ENCODE data around the gene MKRN2OS.

MKRN2OS gene

GRCh38 chr3:12501360-12502020, 43.8 kb downstream of the MKRN2OS start:
- Histone ChIP-seq H3K4me3 (ENCODE audit: low read length, poor library complexity, severe bottlenecking) (no peak overlapping the region), H4K20me1 (ENCODE audit: insufficient read depth, low read length, poor library complexity, severe bottlenecking) (no peaks in the 10 kb centered on the region), H3K9me2 (replicated peaks; ENCODE audit: low read depth, low read length) (no peaks in the 10 kb centered on the region), H3K36me3 (ENCODE audit: insufficient read depth, low read length) (peaks cover 12% of the 10 kb centered on the region; the same call in 1 of the 2 replicates), H3K27me3 (ENCODE audit: insufficient read depth, low read length, poor library complexity, severe bottlenecking) (no peaks in the 10 kb centered on the region), H3K4me2 (ENCODE audit: low read depth, low read length, poor library complexity, severe bottlenecking) (no peak overlapping the region), H3K9ac (ENCODE audit: low read depth, low read length, poor library complexity, severe bottlenecking) (no peak overlapping the region), H2AFZ (ENCODE audit: low read length) (no peak overlapping the region), H3F3A (ENCODE audit: low read depth) (no peaks in the 10 kb centered on the region), H3K9me3 (ENCODE audit: insufficient read depth, low read depth, low read length) (no peaks in the 10 kb centered on the region), H3K79me2 (ENCODE audit: insufficient read depth, low read length) (no peaks in the 10 kb centered on the region), H3K4me1 (ENCODE audit: insufficient read depth, low read length, poor library complexity, severe bottlenecking) (no peaks in the 10 kb centered on the region)
- TF ChIP-seq EZH2phosphoT487 (IDR thresholded peaks at IDR 0.05; ENCODE audit: borderline replicate concordance), result no peak
- TF ChIP-seq CTCF (conservative IDR thresholded peaks at IDR 0.05; ENCODE audit: low read length), result no peak

GRCh38 chr3:12499474-12499873, 45.8 kb downstream of the MKRN2OS start:
- H3K4me3 ChIP-seq (ENCODE audit: low read length, poor library complexity, severe bottlenecking), result no peak overlapping the region
- no peaks in the 10 kb centered on the region for H4K20me1 ChIP-seq (ENCODE audit: insufficient read depth, low read length, poor library complexity, severe bottlenecking)
- H3K4me2 ChIP-seq (ENCODE audit: low read depth, low read length, poor library complexity, severe bottlenecking), result no peak overlapping the region
- no peak for TF ChIP-seq CTCF (conservative IDR thresholded peaks at IDR 0.05; ENCODE audit: low read length)
- TF ChIP-seq EZH2phosphoT487 (IDR thresholded peaks at IDR 0.05; ENCODE audit: borderline replicate concordance), result no peak
- H3K9me3 ChIP-seq (ENCODE audit: insufficient read depth, low read depth, low read length), result no peaks in the 10 kb centered on the region
- H3F3A ChIP-seq (ENCODE audit: low read depth), result no peaks in the 10 kb centered on the region
- H3K36me3 ChIP-seq (ENCODE audit: insufficient read depth, low read length), result peaks cover 12% of the 10 kb centered on the region; the same call in 1 of the 2 replicates
- no peaks in the 10 kb centered on the region for H3K79me2 ChIP-seq (ENCODE audit: insufficient read depth, low read length)
- no peak overlapping the region for H3K9ac ChIP-seq (ENCODE audit: low read depth, low read length, poor library complexity, severe bottlenecking)
- H3K4me1 ChIP-seq (ENCODE audit: insufficient read depth, low read length, poor library complexity, severe bottlenecking), result no peaks in the 10 kb centered on the region
- H2AFZ ChIP-seq (ENCODE audit: low read length), result no peak overlapping the region
- H3K27me3 ChIP-seq (ENCODE audit: insufficient read depth, low read length, poor library complexity, severe bottlenecking), result no peaks in the 10 kb centered on the region
- H3K9me2 ChIP-seq (replicated peaks; ENCODE audit: low read depth, low read length), result no peaks in the 10 kb centered on the region

GRCh38 chr3:12496453-12496761, 48.9 kb downstream of the MKRN2OS start:
- Histone ChIP-seq H3F3A (ENCODE audit: low read depth) (no peaks in the 10 kb centered on the region; the same call in 1 of the 2 replicates), H3K4me1 (ENCODE audit: insufficient read depth, low read length, poor library complexity, severe bottlenecking) (no peaks in the 10 kb centered on the region), H3K4me2 (ENCODE audit: low read depth, low read length, poor library complexity, severe bottlenecking) (no peak overlapping the region), H2AFZ (ENCODE audit: low read length) (no peak overlapping the region), H3K9me2 (replicated peaks; ENCODE audit: low read depth, low read length) (no peaks in the 10 kb centered on the region), H4K20me1 (ENCODE audit: insufficient read depth, low read length, poor library complexity, severe bottlenecking) (no peaks in the 10 kb centered on the region), H3K79me2 (ENCODE audit: insufficient read depth, low read length) (no peaks in the 10 kb centered on the region), H3K9ac (ENCODE audit: low read depth, low read length, poor library complexity, severe bottlenecking) (no peak overlapping the region), H3K4me3 (ENCODE audit: low read length, poor library complexity, severe bottlenecking) (no peak overlapping the region), H3K36me3 (ENCODE audit: insufficient read depth, low read length) (no peaks in the 10 kb centered on the region), H3K9me3 (ENCODE audit: insufficient read depth, low read depth, low read length) (no peaks in the 10 kb centered on the region), H3K27me3 (ENCODE audit: insufficient read depth, low read length, poor library complexity, severe bottlenecking) (no peaks in the 10 kb centered on the region)
- TF ChIP-seq EZH2phosphoT487 (IDR thresholded peaks at IDR 0.05; ENCODE audit: borderline replicate concordance) (no peak), CTCF (conservative IDR thresholded peaks at IDR 0.05; ENCODE audit: low read length) (no peak)
